HepG2 (cell line): Measurements from ENCODE around the gene TOP2A. TPM values are rescaled to one million over a fixed set of nuclear protein-coding genes. Genes with fewer than 3 reads are reported as not detected.

Source experiments
- DRAP1 ChIP-seq: IDR thresholded peaks from 2 replicates; pipeline ENCODE4 v1.6.1; 2016; ENCODE audit warnings: missing genetic modification reagents, missing compliant biosample characterization
- GLI4 ChIP-seq: sonication (generic); formaldehyde crosslinking; IDR thresholded peaks from 2 replicates; pipeline ENCODE4 v1.5.1; 2020; ENCODE audit warnings: missing genetic modification reagents, mild to moderate bottlenecking, moderate library complexity, borderline replicate concordance
- MAFF ChIP-seq: IDR thresholded peaks from 2 replicates; pipeline ENCODE4 v1.6.1; 2011; ENCODE audit warnings: low read depth, low read length, improper control_type of control experiment
- NONO ChIP-seq, 2 experiments: fragments of 450-650 bp in 1 of 2; sonication (generic) in 1 of 2; formaldehyde crosslinking in 1 of 2; IDR thresholded peaks in 1 of 2; conservative IDR thresholded peaks in 1 of 2; 2 replicates each; pipeline versions ENCODE4 v1.6.1 to v1.8.0; 2017 to 2022; ENCODE audit warnings: mild to moderate bottlenecking in 1 of 2, missing genetic modification reagents in 1 of 2, moderate library complexity in 1 of 2
- SNAPC5 ChIP-seq: sonication (generic); formaldehyde crosslinking; IDR thresholded peaks from 2 replicates; pipeline ENCODE4 v1.8.1; 2023; ENCODE audit warnings: mild to moderate bottlenecking, missing genetic modification reagents, borderline replicate concordance
- TAF15 ChIP-seq: fragments of 200-400 bp; formaldehyde crosslinking; IDR thresholded peaks from one replicate; pipeline ENCODE4 v1.6.1; 2018; ENCODE audit warnings: mild to moderate bottlenecking, low read depth, low read length; ENCODE audit not compliant: poor library complexity, severe bottlenecking
- ZBTB37 ChIP-seq: sonication (generic); formaldehyde crosslinking; IDR thresholded peaks from 2 replicates; pipeline ENCODE4 v1.4.0; 2020; ENCODE audit warnings: mild to moderate bottlenecking, missing genetic modification reagents
- ZBTB7A ChIP-seq: sonication (generic); formaldehyde crosslinking; IDR thresholded peaks from 2 replicates; pipeline ENCODE4 v1.8.0; 2022; ENCODE audit warnings: mild to moderate bottlenecking, missing genetic modification reagents
- ZIK1 ChIP-seq: sonication (generic); formaldehyde crosslinking; IDR thresholded peaks from 2 replicates; pipeline ENCODE4 v1.5.0; 2020; ENCODE audit warnings: mild to moderate bottlenecking, low read depth, missing genetic modification reagents, borderline replicate concordance
- ZKSCAN1 ChIP-seq: fragments of 150-350 bp; IDR thresholded peaks from 2 replicates; pipeline ENCODE4 v1.6.1; 2014; ENCODE audit warnings: low read length
- ZNF264 ChIP-seq: sonication (generic); formaldehyde crosslinking; IDR thresholded peaks from 2 replicates; pipeline ENCODE4 v1.4.0; 2020; ENCODE audit warnings: missing genetic modification reagents
- ZNF563 ChIP-seq: sonication (generic); formaldehyde crosslinking; IDR thresholded peaks from 2 replicates; pipeline ENCODE4 v1.8.0; 2022; ENCODE audit warnings: mild to moderate bottlenecking, moderate library complexity, missing genetic modification reagents
- ZNF792 ChIP-seq: IDR thresholded peaks from 2 replicates; pipeline ENCODE4 v1.6.1; 2016
- polyA plus RNA-seq, 8 experiments: library from polyadenylated mRNA; depleted of rRNA in 3 of 8; stranded (reverse) in 7 of 8; unstranded in 1 of 8; fragments of >200 nt; fragmentation: Illumina TruSeq in 4 of 8; extraction: Trizol in 4 of 8; gene quantifications; 2 replicates each; pipeline versions ENCODE4 v1.2.1 to v1.2.3, GENCODE V29; 2011 to 2016; ENCODE audit warnings: low read depth in 4 of 8, missing spikeins in 1 of 8, mixed read lengths in 1 of 8; ENCODE audit not compliant: insufficient read depth in 1 of 8
- total RNA-seq, 5 experiments: library from RNA; depleted of rRNA; stranded (reverse); fragments of >200 nt; fragmentation: Illumina TruSeq; extraction: Trizol; gene quantifications; 2 replicates each; pipeline ENCODE4 v1.2.3, GENCODE V29; 2016; ENCODE audit warnings: low read depth in 1 of 5
- TF ChIP-seq, protein P1 (sequence below): sonication (generic); formaldehyde crosslinking; IDR thresholded peaks from 2 replicates; pipeline ENCODE4 v1.5.1; 2020; ENCODE audit warnings: mild to moderate bottlenecking, missing genetic modification reagents, borderline replicate concordance
- TF ChIP-seq, protein P2 (sequence below): sonication (generic); formaldehyde crosslinking; conservative IDR thresholded peaks from 2 replicates; pipeline ENCODE4 v1.8.1; 2023; ENCODE audit warnings: missing genetic modification reagents
- TF ChIP-seq, protein P3 (sequence below): sonication (generic); formaldehyde crosslinking; IDR thresholded peaks from 2 replicates; pipeline ENCODE4 v1.5.0; 2020; ENCODE audit warnings: mild to moderate bottlenecking, missing genetic modification reagents

The TOP2A gene
- total and polyA plus RNA-seq, 2 of the 13 experiments (the other 11 are each of a cell fraction or from before 2014, with no cell fraction given), result 108 to 327 TPM

GRCh38 chr17:40345161-40345993 lies 72.3 kb downstream of the TOP2A start (continued):
- TF ChIP-seq, protein P1, sequence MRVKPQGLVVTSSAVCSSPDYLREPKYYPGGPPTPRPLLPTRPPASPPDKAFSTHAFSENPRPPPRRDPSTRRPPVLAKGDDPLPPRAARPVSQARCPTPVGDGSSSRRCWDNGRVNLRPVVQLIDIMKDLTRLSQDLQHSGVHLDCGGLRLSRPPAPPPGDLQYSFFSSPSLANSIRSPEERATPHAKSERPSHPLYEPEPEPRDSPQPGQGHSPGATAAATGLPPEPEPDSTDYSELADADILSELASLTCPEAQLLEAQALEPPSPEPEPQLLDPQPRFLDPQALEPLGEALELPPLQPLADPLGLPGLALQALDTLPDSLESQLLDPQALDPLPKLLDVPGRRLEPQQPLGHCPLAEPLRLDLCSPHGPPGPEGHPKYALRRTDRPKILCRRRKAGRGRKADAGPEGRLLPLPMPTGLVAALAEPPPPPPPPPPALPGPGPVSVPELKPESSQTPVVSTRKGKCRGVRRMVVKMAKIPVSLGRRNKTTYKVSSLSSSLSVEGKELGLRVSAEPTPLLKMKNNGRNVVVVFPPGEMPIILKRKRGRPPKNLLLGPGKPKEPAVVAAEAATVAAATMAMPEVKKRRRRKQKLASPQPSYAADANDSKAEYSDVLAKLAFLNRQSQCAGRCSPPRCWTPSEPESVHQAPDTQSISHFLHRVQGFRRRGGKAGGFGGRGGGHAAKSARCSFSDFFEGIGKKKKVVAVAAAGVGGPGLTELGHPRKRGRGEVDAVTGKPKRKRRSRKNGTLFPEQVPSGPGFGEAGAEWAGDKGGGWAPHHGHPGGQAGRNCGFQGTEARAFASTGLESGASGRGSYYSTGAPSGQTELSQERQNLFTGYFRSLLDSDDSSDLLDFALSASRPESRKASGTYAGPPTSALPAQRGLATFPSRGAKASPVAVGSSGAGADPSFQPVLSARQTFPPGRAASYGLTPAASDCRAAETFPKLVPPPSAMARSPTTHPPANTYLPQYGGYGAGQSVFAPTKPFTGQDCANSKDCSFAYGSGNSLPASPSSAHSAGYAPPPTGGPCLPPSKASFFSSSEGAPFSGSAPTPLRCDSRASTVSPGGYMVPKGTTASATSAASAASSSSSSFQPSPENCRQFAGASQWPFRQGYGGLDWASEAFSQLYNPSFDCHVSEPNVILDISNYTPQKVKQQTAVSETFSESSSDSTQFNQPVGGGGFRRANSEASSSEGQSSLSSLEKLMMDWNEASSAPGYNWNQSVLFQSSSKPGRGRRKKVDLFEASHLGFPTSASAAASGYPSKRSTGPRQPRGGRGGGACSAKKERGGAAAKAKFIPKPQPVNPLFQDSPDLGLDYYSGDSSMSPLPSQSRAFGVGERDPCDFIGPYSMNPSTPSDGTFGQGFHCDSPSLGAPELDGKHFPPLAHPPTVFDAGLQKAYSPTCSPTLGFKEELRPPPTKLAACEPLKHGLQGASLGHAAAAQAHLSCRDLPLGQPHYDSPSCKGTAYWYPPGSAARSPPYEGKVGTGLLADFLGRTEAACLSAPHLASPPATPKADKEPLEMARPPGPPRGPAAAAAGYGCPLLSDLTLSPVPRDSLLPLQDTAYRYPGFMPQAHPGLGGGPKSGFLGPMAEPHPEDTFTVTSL (CRISPR knock-in tag), result no peak
- no peak for TF ChIP-seq MAFF
- no peak for TF ChIP-seq ZKSCAN1
- TF ChIP-seq NONO (IDR thresholded peaks at IDR 0.05), result no peak
- TF ChIP-seq NONO (CRISPR knock-in tag; conservative IDR thresholded peaks at IDR 0.05), result 0 out of 2 replicates have a peak, but pooled peaks have one; percentile 66
- 0 out of 2 replicates have a peak, but pooled peaks have one; percentile 23 for TF ChIP-seq ZBTB37
- 0 out of 2 replicates have a peak, but pooled peaks have one; percentile 80 for TF ChIP-seq GLI4 (CRISPR knock-in tag)
- TF ChIP-seq ZBTB7A (CRISPR knock-in tag), result peak; percentile 69
- TF ChIP-seq, protein P2, sequence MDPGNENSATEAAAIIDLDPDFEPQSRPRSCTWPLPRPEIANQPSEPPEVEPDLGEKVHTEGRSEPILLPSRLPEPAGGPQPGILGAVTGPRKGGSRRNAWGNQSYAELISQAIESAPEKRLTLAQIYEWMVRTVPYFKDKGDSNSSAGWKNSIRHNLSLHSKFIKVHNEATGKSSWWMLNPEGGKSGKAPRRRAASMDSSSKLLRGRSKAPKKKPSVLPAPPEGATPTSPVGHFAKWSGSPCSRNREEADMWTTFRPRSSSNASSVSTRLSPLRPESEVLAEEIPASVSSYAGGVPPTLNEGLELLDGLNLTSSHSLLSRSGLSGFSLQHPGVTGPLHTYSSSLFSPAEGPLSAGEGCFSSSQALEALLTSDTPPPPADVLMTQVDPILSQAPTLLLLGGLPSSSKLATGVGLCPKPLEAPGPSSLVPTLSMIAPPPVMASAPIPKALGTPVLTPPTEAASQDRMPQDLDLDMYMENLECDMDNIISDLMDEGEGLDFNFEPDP (CRISPR knock-in tag), result no peak
- 0 out of 2 replicates have a peak, but pooled peaks have one; percentile 51 for TF ChIP-seq ZNF792
- no peak for TF ChIP-seq ZNF264 (CRISPR knock-in tag)
- TF ChIP-seq DRAP1, result peak; percentile 83
- no peak; the same call in 1 of the 2 replicates for TF ChIP-seq ZIK1 (CRISPR knock-in tag)
- TF ChIP-seq ZNF563 (CRISPR knock-in tag), result peak; percentile 90
- no peak for TF ChIP-seq TAF15
- TF ChIP-seq, protein P3, sequence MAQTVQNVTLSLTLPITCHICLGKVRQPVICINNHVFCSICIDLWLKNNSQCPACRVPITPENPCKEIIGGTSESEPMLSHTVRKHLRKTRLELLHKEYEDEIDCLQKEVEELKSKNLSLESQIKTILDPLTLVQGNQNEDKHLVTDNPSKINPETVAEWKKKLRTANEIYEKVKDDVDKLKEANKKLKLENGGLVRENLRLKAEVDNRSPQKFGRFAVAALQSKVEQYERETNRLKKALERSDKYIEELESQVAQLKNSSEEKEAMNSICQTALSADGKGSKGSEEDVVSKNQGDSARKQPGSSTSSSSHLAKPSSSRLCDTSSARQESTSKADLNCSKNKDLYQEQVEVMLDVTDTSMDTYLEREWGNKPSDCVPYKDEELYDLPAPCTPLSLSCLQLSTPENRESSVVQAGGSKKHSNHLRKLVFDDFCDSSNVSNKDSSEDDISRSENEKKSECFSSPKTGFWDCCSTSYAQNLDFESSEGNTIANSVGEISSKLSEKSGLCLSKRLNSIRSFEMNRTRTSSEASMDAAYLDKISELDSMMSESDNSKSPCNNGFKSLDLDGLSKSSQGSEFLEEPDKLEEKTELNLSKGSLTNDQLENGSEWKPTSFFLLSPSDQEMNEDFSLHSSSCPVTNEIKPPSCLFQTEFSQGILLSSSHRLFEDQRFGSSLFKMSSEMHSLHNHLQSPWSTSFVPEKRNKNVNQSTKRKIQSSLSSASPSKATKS, result no peak
- no peak; the same call in 1 of the 2 replicates for TF ChIP-seq SNAPC5 (CRISPR knock-in tag)
